ENCODE results near the gene RIPOR3.

RIPOR3 gene

DNA sequence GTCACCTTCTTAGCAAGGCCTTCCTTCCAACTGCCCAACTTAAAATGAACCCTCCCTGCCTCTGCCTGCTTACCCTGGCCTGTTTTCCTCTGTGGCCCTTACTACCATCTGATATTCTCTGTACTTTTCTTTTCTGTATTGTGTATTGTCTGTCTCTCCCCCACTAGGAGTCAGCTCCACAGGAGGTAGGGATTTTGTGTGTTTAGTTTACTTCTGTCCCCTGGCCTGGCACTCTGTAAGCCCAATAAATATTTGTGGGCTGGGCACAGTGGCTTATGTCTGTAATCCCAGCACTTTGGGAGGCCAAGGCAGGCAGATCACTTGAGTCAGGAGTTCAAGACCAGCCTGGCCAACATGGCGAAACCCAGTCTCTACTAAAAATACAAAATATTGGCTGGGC, 72.8 kb downstream of the RIPOR3 start:
- H3K9me3 Mint-ChIP-seq = peaks cover 3% of the 10 kb centered on the region
- peaks cover 8% of the 10 kb centered on the region for H3K4me1 Mint-ChIP-seq
- H3K36me3 Mint-ChIP-seq (ENCODE audit: low read depth) = no peaks in the 10 kb centered on the region
- H3K4me3 Mint-ChIP-seq = no peak overlapping the region
- no peak overlapping the region for H3K27ac Mint-ChIP-seq
- H3K27me3 Mint-ChIP-seq (ENCODE audit: low read depth) = no peaks in the 10 kb centered on the region
- TF ChIP-seq, protein P1, sequence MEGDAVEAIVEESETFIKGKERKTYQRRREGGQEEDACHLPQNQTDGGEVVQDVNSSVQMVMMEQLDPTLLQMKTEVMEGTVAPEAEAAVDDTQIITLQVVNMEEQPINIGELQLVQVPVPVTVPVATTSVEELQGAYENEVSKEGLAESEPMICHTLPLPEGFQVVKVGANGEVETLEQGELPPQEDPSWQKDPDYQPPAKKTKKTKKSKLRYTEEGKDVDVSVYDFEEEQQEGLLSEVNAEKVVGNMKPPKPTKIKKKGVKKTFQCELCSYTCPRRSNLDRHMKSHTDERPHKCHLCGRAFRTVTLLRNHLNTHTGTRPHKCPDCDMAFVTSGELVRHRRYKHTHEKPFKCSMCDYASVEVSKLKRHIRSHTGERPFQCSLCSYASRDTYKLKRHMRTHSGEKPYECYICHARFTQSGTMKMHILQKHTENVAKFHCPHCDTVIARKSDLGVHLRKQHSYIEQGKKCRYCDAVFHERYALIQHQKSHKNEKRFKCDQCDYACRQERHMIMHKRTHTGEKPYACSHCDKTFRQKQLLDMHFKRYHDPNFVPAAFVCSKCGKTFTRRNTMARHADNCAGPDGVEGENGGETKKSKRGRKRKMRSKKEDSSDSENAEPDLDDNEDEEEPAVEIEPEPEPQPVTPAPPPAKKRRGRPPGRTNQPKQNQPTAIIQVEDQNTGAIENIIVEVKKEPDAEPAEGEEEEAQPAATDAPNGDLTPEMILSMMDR (IDR thresholded peaks at IDR 0.05; ENCODE audit: unreplicated experiment in 3 of 3) = no peak

DNA sequence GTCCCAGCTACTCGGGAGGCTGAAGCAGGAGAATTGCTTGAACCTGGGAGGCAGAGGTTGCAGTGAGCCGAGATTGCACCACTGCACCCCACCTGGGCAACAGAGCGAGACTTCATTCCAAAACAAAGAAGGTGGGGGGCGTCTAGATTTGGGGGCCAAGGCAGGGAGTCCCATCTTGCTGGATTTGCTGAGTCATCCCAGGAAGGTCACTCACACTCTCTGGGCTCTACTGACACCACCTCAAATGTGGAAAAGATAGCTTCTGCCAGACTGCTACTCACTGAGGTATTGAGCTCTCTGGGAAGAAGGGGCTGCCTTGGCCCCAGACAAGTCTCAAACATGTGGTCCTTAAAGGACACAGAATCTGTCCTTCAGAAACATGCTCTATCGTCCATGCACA, 74.3 kb downstream of the RIPOR3 start:
- no peaks in the 10 kb centered on the region for H3K36me3 Mint-ChIP-seq (ENCODE audit: low read depth)
- peaks cover 3% of the 10 kb centered on the region for H3K9me3 Mint-ChIP-seq
- TF ChIP-seq, protein P1 (IDR thresholded peaks at IDR 0.05; ENCODE audit: unreplicated experiment in 3 of 3) = no peak
- H3K4me1 Mint-ChIP-seq = peaks cover 4% of the 10 kb centered on the region
- no peak overlapping the region for H3K27ac Mint-ChIP-seq
- no peak overlapping the region for H3K4me3 Mint-ChIP-seq
- no peaks in the 10 kb centered on the region for H3K27me3 Mint-ChIP-seq (ENCODE audit: low read depth)

DNA sequence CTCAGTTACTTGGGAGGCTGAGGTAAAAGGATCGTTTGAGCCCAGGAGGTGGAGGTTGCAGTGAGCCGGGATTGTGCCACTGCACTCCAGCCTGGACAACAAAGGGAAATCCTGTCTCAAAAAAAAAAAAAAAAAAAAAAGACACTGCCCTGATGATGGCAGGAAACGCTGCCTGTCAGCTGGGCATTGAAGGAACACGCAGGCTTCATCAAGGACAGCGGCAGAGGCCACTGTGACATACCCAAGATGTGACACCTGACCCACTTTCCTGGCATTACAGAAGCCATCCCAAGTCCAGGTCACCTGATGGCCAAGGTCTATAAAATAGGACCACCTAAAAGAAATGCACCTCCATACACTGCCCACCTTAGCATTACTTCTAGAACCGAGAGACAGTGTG, 75.9 kb downstream of the RIPOR3 start:
- peaks cover 4% of the 10 kb centered on the region for H3K4me1 Mint-ChIP-seq
- no peak overlapping the region for H3K4me3 Mint-ChIP-seq
- no peaks in the 10 kb centered on the region for H3K27me3 Mint-ChIP-seq (ENCODE audit: low read depth)
- H3K27ac Mint-ChIP-seq = no peak overlapping the region
- no peaks in the 10 kb centered on the region for H3K9me3 Mint-ChIP-seq
- H3K36me3 Mint-ChIP-seq (ENCODE audit: low read depth) = no peaks in the 10 kb centered on the region
- TF ChIP-seq, protein P1 (IDR thresholded peaks at IDR 0.05; ENCODE audit: unreplicated experiment in 3 of 3) = no peak

DNA sequence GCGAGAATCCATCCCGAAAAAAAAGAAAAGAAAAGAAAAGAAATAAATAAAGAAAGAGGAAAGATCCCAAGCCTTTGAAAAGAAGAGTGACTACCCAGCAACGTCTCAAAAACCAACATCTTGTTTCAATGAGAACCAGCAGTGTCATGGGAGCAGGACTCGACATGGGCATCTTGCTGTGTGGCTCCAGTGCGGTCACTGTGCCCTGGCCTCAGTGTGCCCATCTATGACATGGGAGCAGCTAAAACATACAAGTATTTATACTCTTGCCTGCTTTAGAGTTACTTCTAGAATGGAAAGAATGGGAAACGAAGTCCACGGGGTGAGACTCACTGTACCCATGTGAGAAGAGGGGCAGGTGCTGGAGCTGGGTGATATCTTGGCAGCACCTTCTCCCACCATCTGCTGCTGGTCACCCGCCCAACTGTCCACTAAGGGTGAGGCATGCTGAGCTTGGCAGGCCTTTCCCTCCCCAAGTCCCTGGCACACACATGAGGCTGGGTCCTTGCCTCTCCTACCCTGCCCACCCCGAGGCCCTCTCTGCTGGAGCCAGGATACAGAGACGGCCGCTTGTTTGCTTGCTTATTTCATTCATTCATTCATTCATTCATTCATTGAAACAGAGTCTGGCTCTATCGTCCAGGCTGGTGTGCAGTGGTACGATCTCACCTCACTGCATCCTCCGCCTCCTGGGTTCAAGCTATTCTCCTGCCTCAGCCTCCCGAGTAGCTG, 77.7 kb downstream of the RIPOR3 start:
- H3K9me3 Mint-ChIP-seq = no peaks in the 10 kb centered on the region
- peaks cover 4% of the 10 kb centered on the region for H3K4me1 Mint-ChIP-seq
- TF ChIP-seq, protein P1 (IDR thresholded peaks at IDR 0.05; ENCODE audit: unreplicated experiment in 3 of 3) = no peak
- H3K4me3 Mint-ChIP-seq = no peak overlapping the region
- H3K36me3 Mint-ChIP-seq (ENCODE audit: low read depth) = no peaks in the 10 kb centered on the region
- H3K27me3 Mint-ChIP-seq (ENCODE audit: low read depth) = no peaks in the 10 kb centered on the region
- no peak overlapping the region for H3K27ac Mint-ChIP-seq

DNA sequence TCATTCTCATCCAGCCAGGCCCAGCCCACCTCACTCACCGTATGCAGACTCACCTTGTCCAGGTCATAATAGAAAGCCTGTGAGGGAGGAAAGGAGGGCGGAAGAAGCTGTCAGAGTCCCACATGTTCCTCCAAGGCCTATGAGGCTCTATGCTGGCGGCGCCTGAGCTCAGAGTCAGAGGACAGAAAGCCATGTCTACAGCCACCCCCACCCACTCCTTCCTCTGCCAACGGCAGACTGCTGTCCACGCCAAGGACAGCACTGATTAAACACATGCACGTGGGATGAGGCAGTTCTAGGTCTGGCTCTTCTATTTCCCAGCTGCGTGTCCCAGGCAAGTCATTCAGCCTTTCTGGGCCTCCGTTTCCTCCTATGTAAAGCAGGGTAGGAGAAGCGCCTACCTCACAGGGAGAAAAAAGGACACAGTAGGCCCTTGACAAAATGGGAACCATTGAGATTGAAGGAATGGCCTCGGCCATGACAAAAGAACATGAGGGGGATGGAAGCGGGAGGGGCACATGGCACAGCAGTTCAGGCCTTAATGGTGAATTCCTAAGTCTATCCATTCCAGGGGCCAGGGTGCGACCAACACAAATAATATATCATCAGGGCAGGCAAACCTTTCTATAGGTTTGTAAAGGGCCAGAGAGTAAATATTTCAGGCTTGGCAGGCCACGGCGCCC, 80.1 kb downstream of the RIPOR3 start:
- Mint-ChIP-seq H3K36me3 (ENCODE audit: low read depth) (no peaks in the 10 kb centered on the region), H3K27me3 (ENCODE audit: low read depth) (no peaks in the 10 kb centered on the region), H3K4me3 (no peak overlapping the region), H3K4me1 (peaks cover 4% of the 10 kb centered on the region), H3K9me3 (no peaks in the 10 kb centered on the region), H3K27ac (no peak overlapping the region)
- TF ChIP-seq, protein P1 (IDR thresholded peaks at IDR 0.05; ENCODE audit: unreplicated experiment in 3 of 3) = no peak
